ENCODE results near the gene FAM107B.
"Not testable (repeated sequence)": the region's sequence is repeated elsewhere in the genome, so short reads cannot be mapped to it uniquely, and the experiment has no call there.

The FAM107B gene

GRCh38 chr10:14774797-14775196, at the start of gene FAM107B:
Gene FAM107B (minus strand): TSS chr10:14774897. CDS start chr10:14774663, 234 bp downstream.
- no peak for DNase-seq

GRCh38 chr10:14823966-14824365, 49.3 kb upstream of the FAM107B start:
- no peak for DNase-seq

GRCh38 chr10:14822879-14823755, 48.4 kb upstream of the FAM107B start:
- DNase-seq, result peak; percentile 62

GRCh38 chr10:14821635-14822375, 47.1 kb upstream of the FAM107B start:
- no peak for DNase-seq

- DNase-seq, result no peak
Measured at GRCh38 chr10:14820775-14821154, 46.1 kb upstream of the FAM107B start.

- DNase-seq, result no peak
Measured at GRCh38 chr10:14820010-14820774, 45.5 kb upstream of the FAM107B start.

- DNase-seq, result not testable (repeated sequence)
Measured at GRCh38 chr10:14816717-14817116, 42.0 kb upstream of the FAM107B start.

- DNase-seq, result no peak
Measured at GRCh38 chr10:14815681-14816080, 41.0 kb upstream of the FAM107B start.

- no peak for DNase-seq
Measured at GRCh38 chr10:14812271-14812670, 37.6 kb upstream of the FAM107B start.

GRCh38 chr10:14810969-14811953, 36.6 kb upstream of the FAM107B start:
- DNase-seq, result no peak

GRCh38 chr10:14806318-14806717, 31.6 kb upstream of the FAM107B start:
- no peak for DNase-seq

GRCh38 chr10:14803827-14804226, 29.1 kb upstream of the FAM107B start:
- no peak for DNase-seq

GRCh38 chr10:14801723-14802122, 27.0 kb upstream of the FAM107B start:
- peak; percentile 5 for DNase-seq

- no peak for DNase-seq
Measured at GRCh38 chr10:14800397-14800796, 25.7 kb upstream of the FAM107B start.

- DNase-seq, result no peak
Measured at GRCh38 chr10:14798636-14799035, 23.9 kb upstream of the FAM107B start.

GRCh38 chr10:14787938-14788337, 13.2 kb upstream of the FAM107B start:
- DNase-seq, result no peak

GRCh38 chr10:14784459-14785055, 9.9 kb upstream of the FAM107B start:
- no peak for DNase-seq

GRCh38 chr10:14782691-14783363, 8.1 kb upstream of the FAM107B start:
- DNase-seq, result peak; percentile 8

- no peak for DNase-seq
Measured at GRCh38 chr10:14781763-14782162, 7.1 kb upstream of the FAM107B start.

GRCh38 chr10:14779001-14779651, 4.4 kb upstream of the FAM107B start:
- no peak for DNase-seq

Measured in CD4-positive, alpha-beta T cell treated with Interleukin-6 for 4 hours (primary cell).